Ishikawa (cell line): ENCODE results near the gene EZH2.

Experiments
- CEBPB ChIP-seq: IDR thresholded peaks from 2 replicates; pipeline ENCODE4 v1.6.1; 2012
- CREB1 ChIP-seq: IDR thresholded peaks from 2 replicates; pipeline ENCODE4 v1.6.1; 2012; ENCODE audit warnings: low read depth
- EGR1 ChIP-seq: IDR thresholded peaks from 2 replicates; pipeline ENCODE4 v1.6.1; 2012
- EP300 ChIP-seq: IDR thresholded peaks from 2 replicates; pipeline ENCODE4 v1.6.1; 2012; ENCODE audit warnings: borderline replicate concordance
- FOXM1 ChIP-seq: IDR thresholded peaks from 2 replicates; pipeline ENCODE4 v1.6.1; 2012; ENCODE audit warnings: low read depth, borderline replicate concordance
- NFIC ChIP-seq: IDR thresholded peaks from 2 replicates; pipeline ENCODE4 v1.6.1; 2012
- RAD21 ChIP-seq: IDR thresholded peaks from 2 replicates; pipeline ENCODE4 v1.6.1; 2012; ENCODE audit warnings: low read depth
- TAF1 ChIP-seq: IDR thresholded peaks from 2 replicates; pipeline ENCODE4 v1.6.1; 2012; ENCODE audit warnings: low read depth, mild to moderate bottlenecking
- TCF12 ChIP-seq: IDR thresholded peaks from 2 replicates; pipeline ENCODE4 v1.6.1; 2012; ENCODE audit warnings: low read depth
- TEAD4 ChIP-seq: IDR thresholded peaks from 2 replicates; pipeline ENCODE4 v1.6.1; 2012
- YY1 ChIP-seq: IDR thresholded peaks from 2 replicates; pipeline ENCODE4 v1.6.1; 2012; ENCODE audit warnings: low read depth
- ZBTB7A ChIP-seq: IDR thresholded peaks from 2 replicates; pipeline ENCODE4 v1.6.1; 2012; ENCODE audit warnings: low read depth
- TF ChIP-seq, protein P1 (sequence below): IDR thresholded peaks from 2 replicates; pipeline ENCODE4 v1.6.1; 2012
- TF ChIP-seq, protein P2 (sequence below): IDR thresholded peaks from 2 replicates; pipeline ENCODE4 v1.6.1; 2012
- TF ChIP-seq, protein P3 (sequence below): IDR thresholded peaks from 2 replicates; pipeline ENCODE4 v1.6.1; 2012; ENCODE audit warnings: low read depth, mild to moderate bottlenecking

EZH2 gene

DNA sequence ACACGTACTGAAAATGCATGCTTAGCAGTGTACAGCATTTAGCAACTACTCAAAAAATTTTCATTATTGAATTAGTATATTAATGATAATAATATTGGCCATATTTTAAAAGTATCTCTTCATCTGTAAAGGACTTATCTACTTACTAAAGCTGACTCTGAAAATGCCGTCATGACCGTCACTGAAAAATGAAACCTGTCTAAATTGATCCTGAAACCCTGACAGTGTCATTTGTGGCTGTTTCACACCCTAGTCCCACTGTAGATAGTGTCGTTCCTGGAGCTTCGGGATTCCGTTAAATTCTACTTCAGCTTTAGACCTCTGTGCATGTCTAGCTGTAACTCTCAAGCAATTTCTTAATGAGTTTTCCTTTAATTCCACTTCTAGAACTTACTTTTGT lies 35.8 kb upstream of the EZH2 start:
- no peak for TF ChIP-seq TCF12
- TF ChIP-seq, protein P1, sequence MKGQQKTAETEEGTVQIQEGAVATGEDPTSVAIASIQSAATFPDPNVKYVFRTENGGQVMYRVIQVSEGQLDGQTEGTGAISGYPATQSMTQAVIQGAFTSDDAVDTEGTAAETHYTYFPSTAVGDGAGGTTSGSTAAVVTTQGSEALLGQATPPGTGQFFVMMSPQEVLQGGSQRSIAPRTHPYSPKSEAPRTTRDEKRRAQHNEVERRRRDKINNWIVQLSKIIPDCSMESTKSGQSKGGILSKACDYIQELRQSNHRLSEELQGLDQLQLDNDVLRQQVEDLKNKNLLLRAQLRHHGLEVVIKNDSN = no peak
- no peak for TF ChIP-seq TEAD4
- TF ChIP-seq, protein P2, sequence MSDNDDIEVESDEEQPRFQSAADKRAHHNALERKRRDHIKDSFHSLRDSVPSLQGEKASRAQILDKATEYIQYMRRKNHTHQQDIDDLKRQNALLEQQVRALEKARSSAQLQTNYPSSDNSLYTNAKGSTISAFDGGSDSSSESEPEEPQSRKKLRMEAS = no peak
- TF ChIP-seq YY1 = no peak
- no peak for TF ChIP-seq TAF1
- TF ChIP-seq ZBTB7A = no peak
- no peak for TF ChIP-seq EP300

DNA sequence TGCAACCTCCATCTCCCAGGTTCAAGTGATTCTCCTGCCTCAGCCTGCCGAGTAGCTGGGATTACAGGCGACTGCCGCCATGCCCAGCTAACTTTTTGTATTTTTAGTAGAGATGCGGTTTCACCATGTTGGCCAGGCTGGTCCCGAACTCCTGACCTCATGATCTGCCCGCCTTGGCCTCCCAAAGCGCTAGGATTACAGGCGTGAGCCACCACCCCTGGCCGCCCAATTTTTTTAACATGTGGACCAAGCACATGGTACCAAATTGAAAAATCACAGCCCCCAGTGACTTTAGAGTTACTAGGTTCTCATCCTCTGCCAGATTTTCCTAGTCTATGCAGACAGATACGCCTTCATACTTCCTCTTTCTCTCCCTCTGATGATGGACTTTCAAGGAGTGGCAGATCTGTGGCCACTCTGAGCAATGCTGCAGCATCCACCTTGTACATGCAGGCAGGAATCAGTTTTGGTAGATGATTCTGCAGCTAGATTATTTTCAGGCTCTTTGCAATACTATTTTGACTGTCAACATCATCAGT lies 34.0 kb upstream of the EZH2 start:
- no peak for TF ChIP-seq TAF1
- no peak for TF ChIP-seq EGR1
- TF ChIP-seq ZBTB7A = no peak
- TF ChIP-seq, protein P2 = no peak
- TF ChIP-seq, protein P3, sequence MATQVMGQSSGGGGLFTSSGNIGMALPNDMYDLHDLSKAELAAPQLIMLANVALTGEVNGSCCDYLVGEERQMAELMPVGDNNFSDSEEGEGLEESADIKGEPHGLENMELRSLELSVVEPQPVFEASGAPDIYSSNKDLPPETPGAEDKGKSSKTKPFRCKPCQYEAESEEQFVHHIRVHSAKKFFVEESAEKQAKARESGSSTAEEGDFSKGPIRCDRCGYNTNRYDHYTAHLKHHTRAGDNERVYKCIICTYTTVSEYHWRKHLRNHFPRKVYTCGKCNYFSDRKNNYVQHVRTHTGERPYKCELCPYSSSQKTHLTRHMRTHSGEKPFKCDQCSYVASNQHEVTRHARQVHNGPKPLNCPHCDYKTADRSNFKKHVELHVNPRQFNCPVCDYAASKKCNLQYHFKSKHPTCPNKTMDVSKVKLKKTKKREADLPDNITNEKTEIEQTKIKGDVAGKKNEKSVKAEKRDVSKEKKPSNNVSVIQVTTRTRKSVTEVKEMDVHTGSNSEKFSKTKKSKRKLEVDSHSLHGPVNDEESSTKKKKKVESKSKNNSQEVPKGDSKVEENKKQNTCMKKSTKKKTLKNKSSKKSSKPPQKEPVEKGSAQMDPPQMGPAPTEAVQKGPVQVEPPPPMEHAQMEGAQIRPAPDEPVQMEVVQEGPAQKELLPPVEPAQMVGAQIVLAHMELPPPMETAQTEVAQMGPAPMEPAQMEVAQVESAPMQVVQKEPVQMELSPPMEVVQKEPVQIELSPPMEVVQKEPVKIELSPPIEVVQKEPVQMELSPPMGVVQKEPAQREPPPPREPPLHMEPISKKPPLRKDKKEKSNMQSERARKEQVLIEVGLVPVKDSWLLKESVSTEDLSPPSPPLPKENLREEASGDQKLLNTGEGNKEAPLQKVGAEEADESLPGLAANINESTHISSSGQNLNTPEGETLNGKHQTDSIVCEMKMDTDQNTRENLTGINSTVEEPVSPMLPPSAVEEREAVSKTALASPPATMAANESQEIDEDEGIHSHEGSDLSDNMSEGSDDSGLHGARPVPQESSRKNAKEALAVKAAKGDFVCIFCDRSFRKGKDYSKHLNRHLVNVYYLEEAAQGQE = no peak
- TF ChIP-seq RAD21 = no peak
- no peak for TF ChIP-seq EP300
- TF ChIP-seq NFIC = no peak
- no peak for TF ChIP-seq FOXM1
- no peak for TF ChIP-seq TEAD4
- TF ChIP-seq CEBPB = no peak
- no peak for TF ChIP-seq TCF12
- TF ChIP-seq, protein P1 = no peak

DNA sequence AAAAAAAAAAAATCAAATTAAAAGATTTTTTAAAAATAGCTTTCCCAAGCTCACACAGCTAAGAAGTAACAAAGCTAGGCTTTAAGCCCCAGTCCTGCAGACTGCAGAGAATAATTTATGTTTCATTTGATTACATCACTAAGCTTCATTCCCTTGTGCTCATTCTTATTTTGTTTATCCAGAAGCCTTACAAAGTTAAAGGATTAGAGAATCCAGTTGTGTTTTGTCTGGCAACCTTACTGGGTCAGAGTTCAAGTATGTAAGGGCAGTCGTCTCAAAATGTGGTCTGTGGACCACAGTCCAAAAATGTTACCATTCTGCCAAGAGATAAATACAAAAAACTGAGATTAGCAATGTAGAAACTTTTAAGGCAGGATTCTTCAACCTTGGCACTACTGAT lies 32.1 kb upstream of the EZH2 start:
- no peak for TF ChIP-seq RAD21
- TF ChIP-seq TCF12 = no peak
- no peak for TF ChIP-seq TAF1
- TF ChIP-seq TEAD4 = no peak
- TF ChIP-seq CEBPB = no peak
- TF ChIP-seq EP300 = no peak
- TF ChIP-seq, protein P2 = no peak
- TF ChIP-seq FOXM1 = no peak
- TF ChIP-seq, protein P1 = no peak
- TF ChIP-seq NFIC = no peak
- TF ChIP-seq, protein P3 = no peak
- TF ChIP-seq EGR1 = no peak
- no peak for TF ChIP-seq ZBTB7A
- TF ChIP-seq CREB1 = no peak
- no peak for TF ChIP-seq YY1

DNA sequence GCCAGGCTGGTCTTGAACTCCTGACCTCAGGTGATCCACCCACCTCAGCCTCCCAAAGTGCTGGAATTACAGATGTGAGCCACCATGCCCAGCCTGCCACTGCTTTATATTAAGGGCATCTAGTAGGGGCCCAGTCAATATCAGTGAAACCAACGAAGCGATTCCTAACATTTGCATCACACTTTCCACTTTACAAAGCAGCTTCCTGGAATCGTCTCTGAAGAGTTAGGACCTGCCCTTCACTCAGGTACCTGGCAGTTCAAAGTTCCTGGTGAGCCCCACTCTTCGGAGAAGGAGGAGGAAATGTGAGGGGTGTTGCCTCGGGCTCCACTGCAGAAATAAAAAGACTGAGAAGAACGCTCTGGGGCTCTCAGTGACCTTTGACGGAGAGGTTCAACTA lies 31.1 kb upstream of the EZH2 start:
- no peak for TF ChIP-seq TCF12
- no peak for TF ChIP-seq TEAD4
- TF ChIP-seq FOXM1 = no peak

DNA sequence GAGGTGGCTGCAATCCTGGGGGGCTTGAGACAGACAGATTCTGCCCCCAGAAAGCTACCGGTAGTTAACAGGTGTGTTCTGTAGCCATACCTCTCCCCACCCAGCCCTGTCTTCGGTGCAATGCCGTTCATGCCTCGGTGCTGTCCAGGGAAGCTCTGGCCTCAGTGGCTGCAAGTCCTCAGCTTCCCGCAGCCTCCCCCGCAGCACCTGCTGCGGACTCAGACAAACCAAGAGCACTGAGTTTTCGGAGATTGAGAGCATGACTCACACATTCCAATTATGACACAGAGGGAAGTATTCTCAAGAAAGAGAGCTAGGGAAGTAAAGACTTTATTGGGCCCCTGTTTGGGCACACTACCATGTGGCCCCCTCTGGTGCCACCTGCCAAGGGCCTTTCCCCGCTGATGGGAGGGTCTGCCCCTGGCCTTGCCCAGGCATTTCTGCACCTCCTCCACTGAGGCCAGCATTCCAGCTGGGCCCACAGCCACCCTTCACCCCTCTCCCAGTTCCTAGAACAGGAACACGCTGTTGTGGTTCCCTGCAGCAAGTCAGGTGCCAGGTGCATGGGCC lies 30.2 kb upstream of the EZH2 start:
- TF ChIP-seq TEAD4 (peak; percentile 20; the same call in 1 of the 2 replicates), EGR1 (0 out of 2 replicates have a peak, but pooled peaks have one; percentile 58), RAD21 (no peak)
- TF ChIP-seq, protein P2 = peak; percentile 29; the same call in 1 of the 2 replicates
